GM13977 (cell line): Measurements from ENCODE around the gene POU3F3.

Experiments used
- DNase-seq: peaks from one replicate; pipeline ENCODE4 v3.0.0; 2012; ENCODE audit warnings: low spot score
- in situ Hi-C: fragments of 300-500 bp; cut with MboI; formaldehyde crosslinking; loops from one replicate; pipeline ENCODE4 v1.12.0; 2022; ENCODE audit warnings: low sequenced_read_pairs, low pct_unique_long_range_greater_than_20kb, mixed read lengths, inconsistent platforms; ENCODE audit not compliant: unreplicated experiment
- TF ChIP-seq, protein P1 (sequence below): IDR thresholded peaks from 2 replicates; pipeline ENCODE4 v1.5.1; 2012; ENCODE audit warnings: mild to moderate bottlenecking, control low read depth; ENCODE audit not compliant: insufficient read depth; ENCODE audit errors: extremely low read depth, missing control alignments

The POU3F3 gene

DNA sequence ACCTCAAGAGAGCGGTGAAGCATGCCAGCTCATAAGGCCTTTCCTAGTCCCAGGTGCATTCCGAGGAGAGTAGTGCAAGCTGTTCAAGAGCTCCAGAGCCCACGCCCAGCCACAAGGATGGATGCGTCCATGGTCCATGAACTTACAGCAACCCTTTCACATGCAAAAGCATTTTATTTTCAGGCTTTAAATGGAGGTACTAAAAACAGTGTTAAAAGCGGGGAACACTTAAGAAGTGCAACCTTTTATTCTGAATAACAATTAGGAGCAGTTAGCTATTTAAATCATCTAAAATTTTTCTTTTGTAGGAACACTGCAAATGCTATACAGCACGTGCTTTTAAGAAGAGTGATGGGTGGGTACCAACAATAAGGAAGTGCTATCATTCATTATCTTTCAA, 33.8 kb downstream of the POU3F3 start:
- no peak for DNase-seq
- in situ Hi-C loops = no loop called here
- TF ChIP-seq, protein P1, sequence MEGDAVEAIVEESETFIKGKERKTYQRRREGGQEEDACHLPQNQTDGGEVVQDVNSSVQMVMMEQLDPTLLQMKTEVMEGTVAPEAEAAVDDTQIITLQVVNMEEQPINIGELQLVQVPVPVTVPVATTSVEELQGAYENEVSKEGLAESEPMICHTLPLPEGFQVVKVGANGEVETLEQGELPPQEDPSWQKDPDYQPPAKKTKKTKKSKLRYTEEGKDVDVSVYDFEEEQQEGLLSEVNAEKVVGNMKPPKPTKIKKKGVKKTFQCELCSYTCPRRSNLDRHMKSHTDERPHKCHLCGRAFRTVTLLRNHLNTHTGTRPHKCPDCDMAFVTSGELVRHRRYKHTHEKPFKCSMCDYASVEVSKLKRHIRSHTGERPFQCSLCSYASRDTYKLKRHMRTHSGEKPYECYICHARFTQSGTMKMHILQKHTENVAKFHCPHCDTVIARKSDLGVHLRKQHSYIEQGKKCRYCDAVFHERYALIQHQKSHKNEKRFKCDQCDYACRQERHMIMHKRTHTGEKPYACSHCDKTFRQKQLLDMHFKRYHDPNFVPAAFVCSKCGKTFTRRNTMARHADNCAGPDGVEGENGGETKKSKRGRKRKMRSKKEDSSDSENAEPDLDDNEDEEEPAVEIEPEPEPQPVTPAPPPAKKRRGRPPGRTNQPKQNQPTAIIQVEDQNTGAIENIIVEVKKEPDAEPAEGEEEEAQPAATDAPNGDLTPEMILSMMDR = no peak

DNA sequence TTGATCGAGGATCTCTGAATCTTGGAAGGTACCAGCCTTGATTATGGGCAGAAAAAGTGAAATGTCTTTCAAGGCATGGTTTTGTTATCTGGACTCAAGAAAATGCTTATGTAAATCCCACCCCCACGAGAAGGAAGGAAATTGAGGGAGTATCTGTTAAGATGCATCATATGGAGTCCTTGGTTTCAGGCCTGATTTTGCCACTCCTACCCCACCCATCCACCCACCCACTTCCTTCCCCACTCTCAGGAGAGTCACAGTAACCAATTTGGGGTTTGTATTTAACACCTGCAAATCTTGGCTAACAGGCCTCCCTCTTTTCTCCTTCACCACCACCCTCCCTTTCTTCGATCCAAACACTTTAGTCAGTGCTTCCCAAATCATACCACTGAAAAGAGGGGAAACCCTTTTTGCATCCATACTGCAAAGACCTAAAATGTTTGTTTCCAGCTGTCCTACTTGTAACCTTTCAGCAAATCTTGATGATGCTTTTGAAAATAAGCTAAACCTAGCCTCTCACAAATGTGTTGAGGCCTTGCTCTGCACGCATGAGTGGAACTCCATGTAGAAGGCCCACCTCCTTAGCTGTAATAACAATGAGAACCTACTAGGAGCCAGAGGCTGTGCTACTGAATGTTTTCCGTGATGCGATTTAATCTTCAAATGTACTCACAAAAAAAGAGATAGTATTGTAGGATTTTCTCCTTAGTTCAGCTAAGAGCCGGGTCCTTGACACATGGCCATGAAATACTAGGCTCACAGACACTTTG, 34.8 kb downstream of the POU3F3 start:
- in situ Hi-C loops = no loop called here
- TF ChIP-seq, protein P1 = no peak
- DNase-seq = no peak

DNA sequence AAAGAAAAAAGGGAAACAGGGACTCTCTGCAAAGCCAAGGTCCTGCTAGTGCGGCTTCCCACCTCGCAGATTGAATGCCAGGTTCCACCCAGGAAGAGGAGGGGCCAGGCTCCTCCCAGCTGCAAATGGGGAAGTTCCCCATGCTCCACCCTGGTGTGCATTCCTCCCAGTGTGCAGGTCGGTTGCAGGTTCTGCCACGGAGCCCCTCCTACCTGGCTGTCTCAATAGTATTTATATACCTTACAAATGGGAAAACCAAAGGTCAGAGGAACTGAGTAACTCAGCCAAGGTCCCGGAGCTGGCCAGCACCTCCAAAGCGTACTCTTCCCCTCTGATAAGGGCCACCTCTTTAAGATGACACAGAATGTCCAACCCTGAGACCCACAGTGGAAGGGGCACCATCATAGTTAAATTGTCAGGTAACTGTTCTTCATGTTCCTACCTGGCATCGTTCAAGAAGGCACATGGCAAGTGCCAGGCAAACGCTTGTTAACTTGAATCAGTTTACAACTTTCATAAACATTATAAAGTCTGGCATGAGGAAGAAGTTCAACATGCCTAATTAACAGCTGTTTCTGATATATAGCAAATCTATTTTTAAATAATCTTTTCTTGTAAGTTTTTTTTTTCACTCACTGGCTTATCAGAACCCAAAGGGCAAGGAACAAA, 35.5 kb downstream of the POU3F3 start:
- no peak for DNase-seq
- in situ Hi-C loops = no loop called here
- TF ChIP-seq, protein P1 = no peak

DNA sequence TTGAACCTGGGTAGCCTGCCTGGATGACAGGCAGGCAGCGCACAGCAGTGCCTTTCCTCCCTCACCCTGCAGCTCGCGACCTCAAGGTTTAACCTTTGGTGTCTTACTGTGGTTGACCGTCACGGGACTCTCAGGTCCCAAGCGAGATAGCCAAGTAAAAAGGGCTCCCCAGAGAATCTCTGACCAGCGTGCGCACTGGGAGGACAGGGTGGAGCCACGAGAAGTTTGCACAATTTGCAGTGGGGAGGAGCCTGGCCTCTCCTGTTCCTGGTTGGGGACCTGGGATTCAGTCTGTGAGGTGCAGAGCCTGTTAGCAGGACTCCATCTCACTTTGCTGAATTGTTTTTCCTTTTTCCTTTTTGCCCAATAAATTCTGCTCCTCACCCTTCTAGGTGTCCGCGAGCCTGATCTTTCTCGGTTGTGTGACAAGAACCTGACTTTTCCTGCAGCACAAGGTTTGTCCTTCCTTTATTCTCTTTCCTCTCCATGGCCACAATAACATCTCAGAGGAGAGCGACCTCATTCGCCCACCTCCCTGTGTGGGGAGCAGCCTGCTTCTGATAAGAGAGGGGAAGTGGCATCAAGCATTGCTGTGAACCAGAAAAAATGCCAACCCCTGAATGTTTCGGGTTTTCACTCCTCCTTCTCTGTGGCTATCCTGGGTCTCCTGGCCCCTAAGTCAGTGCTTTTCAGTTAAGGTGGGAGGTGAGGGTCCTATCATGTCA, 36.2 kb downstream of the POU3F3 start:
- in situ Hi-C loops = no loop called here
- TF ChIP-seq, protein P1 = no peak
- no peak for DNase-seq

DNA sequence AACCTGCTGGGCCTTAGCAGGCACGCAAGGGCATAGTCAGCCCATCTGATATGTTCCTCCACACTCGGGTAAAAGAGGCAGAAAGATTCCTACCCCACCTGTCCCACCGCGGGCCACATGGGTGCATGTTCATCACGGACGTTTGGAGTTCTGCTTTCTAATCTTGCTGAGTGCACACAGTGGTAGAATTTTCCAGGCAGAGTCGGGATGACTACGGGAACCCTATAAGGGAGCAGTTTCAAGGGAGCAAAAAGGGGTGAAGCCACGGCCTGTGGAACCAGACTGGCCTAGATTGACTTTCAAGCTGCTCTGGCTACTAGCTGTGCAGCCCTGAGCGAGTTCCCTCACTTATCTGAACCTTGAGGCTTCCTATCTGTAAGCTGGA, 36.8 kb downstream of the POU3F3 start:
- no peak for DNase-seq
- TF ChIP-seq, protein P1 = no peak
- in situ Hi-C loops = no loop called here

DNA sequence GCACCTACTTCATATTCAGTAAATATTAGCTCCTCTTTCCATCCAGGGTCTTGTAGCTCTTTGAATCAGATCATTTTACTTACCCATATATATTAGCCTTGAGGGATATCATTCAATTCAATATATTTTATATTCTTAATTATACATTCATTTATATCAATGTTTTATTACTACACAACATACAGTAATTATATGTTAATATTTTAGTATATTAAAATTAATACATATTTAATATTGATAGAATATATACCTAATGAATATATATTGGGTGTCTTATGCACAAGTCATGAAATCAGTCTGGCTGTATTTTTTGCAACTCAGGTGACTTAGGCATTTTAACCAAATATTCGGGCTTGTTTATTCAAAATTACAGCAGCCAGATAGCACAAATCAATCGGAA, 37.2 kb downstream of the POU3F3 start:
- DNase-seq = no peak
- in situ Hi-C loops = no loop called here
- TF ChIP-seq, protein P1 = no peak
